HCT116 (cell line): ENCODE measurements around the gene UCP2. TPM values are rescaled to one million over a fixed set of nuclear protein-coding genes. Genes with fewer than 3 reads are reported as not detected.

Source experiments
- ATAC-seq: fragments of 200-7000 bp; cut with Tn5 transposase; 2 replicates; pipeline ENCODE4 v1.9.1; 2020; ENCODE audit warnings: mild to moderate bottlenecking, moderate library complexity
- BruUV-seq: library from RNA; stranded (reverse); fragments of 400-500 nt; replicated peaks from 2 replicates; lab custom pipeline; 2021; lab: Mats Ljungman, UMichigan
- CTCF ChIA-PET: fragments of 300-600 bp; sonication (Branson Sonifier 250); formaldehyde crosslinking; loops from one replicate; lab custom pipeline; 2021; ENCODE audit warnings: antibody characterized with exemption; lab: Charles Lee
- POLR2A ChIA-PET: fragments of 300-600, 350-600 bp; sonication (Branson Sonifier 250); formaldehyde crosslinking; loops from one replicate; lab custom pipeline; 2021; ENCODE audit warnings: antibody characterized with exemption; lab: Charles Lee
- RAD21 ChIA-PET, 2 experiments: fragments of 300-600 bp; sonication (Branson Sonifier 250); formaldehyde crosslinking; loops; one replicate each; lab custom pipeline; 2023; ENCODE audit warnings: low total read pairs in 2 of 2; ENCODE audit not compliant: uncharacterized antibody in 2 of 2, unreplicated experiment in 2 of 2, low non-redundant PET in 1 of 2; lab: Charles Lee
- DNase-seq: peaks from one replicate; pipeline ENCODE4 v3.0.0-alpha.2; 2010; ENCODE audit warnings: low read depth, low spot score
- H2AFZ ChIP-seq: fragments of 200-600 bp; shearing (Covaris generic), sonication (generic); 2 replicates; pipeline ENCODE4 v1.6.1; 2017; ENCODE audit warnings: low read depth, mixed run types, mixed read lengths, antibody characterized with exemption, low read length; ENCODE audit not compliant: poor library complexity, severe bottlenecking
- H3K27ac ChIP-seq: 2 replicates; pipeline ENCODE4 v1.5.1; 2012; ENCODE audit warnings: low read depth, low read length
- H3K27me3 ChIP-seq: fragments of 200-600 bp; sonication (generic); 2 replicates; pipeline ENCODE4 v1.6.1; 2016; ENCODE audit warnings: mixed run types, low read length, mixed read lengths; ENCODE audit not compliant: insufficient read depth
- H3K36me3 ChIP-seq, 2 experiments: fragments of 200-500 bp in 1 of 2; fragments of 200-600 bp in 1 of 2; sonication (Bioruptor generic) in 1 of 2; sonication (generic) in 1 of 2; 2 replicates each; pipeline versions ENCODE4 v1.5.1 to v1.6.1; 2014 to 2016; ENCODE audit warnings: low read length in 2 of 2, inconsistent platforms in 1 of 2, mixed read lengths in 1 of 2, mixed run types in 1 of 2; ENCODE audit not compliant: insufficient read depth in 2 of 2, control insufficient read depth in 1 of 2
- H3K4me1 ChIP-seq, 2 experiments: fragments of 200-600 bp in 1 of 2; sonication (generic) in 1 of 2; 2 replicates each; pipeline versions ENCODE4 v1.5.1 to v1.6.1; 2012 to 2017; ENCODE audit warnings: low read length in 2 of 2, inconsistent platforms in 1 of 2, mild to moderate bottlenecking in 1 of 2, mixed read lengths in 1 of 2, mixed run types in 1 of 2, moderate library complexity in 1 of 2; ENCODE audit not compliant: insufficient read depth in 2 of 2, control insufficient read depth in 1 of 2
- H3K4me2 ChIP-seq: fragments of 200-600 bp; sonication (generic); 2 replicates; pipeline ENCODE4 v1.6.1; 2017; ENCODE audit warnings: mixed run types, low read length, mixed read lengths
- H3K4me3 ChIP-seq, 2 experiments: fragments of 200-600 bp in 1 of 2; sonication (generic) in 1 of 2; replicated peaks in 1 of 2; 2 replicates each; pipeline ENCODE4 v1.5.1; 2011 to 2016; ENCODE audit warnings: low read length in 2 of 2, control low read depth in 1 of 2, low read depth in 1 of 2, mild to moderate bottlenecking in 1 of 2, mixed read lengths in 1 of 2, mixed run types in 1 of 2
- H3K79me2 ChIP-seq: fragments of 200-600 bp; sonication (generic); 2 replicates; pipeline ENCODE4 v1.6.1; 2017; ENCODE audit warnings: mild to moderate bottlenecking, mixed run types, low read length, moderate library complexity, mixed read lengths; ENCODE audit not compliant: insufficient read depth
- H3K9ac ChIP-seq: fragments of 200-600 bp; sonication (generic); 2 replicates; pipeline ENCODE4 v1.6.1; 2016; ENCODE audit warnings: low read length, mixed read lengths
- H3K9me2 ChIP-seq: fragments of 200-600 bp; sonication (generic), shearing (Covaris generic); 2 replicates; pipeline ENCODE4 v1.6.1; 2017; ENCODE audit warnings: mixed run types, mild to moderate bottlenecking, moderate library complexity; ENCODE audit not compliant: insufficient read depth
- H3K9me3 ChIP-seq, 2 experiments: fragments of 200-500 bp in 1 of 2; fragments of 200-600 bp in 1 of 2; sonication (Bioruptor generic) in 1 of 2; sonication (generic) in 1 of 2; 2 replicates each; pipeline ENCODE4 v1.6.1; 2014 to 2017; ENCODE audit warnings: low read length in 2 of 2, mixed read lengths in 2 of 2, inconsistent platforms in 1 of 2, low read depth in 1 of 2, mild to moderate bottlenecking in 1 of 2, mixed run types in 1 of 2, moderate library complexity in 1 of 2; ENCODE audit not compliant: control insufficient read depth in 1 of 2, insufficient read depth in 1 of 2
- H4K20me1 ChIP-seq: fragments of 200-600 bp; sonication (generic), shearing (Covaris generic); 2 replicates; pipeline ENCODE4 v1.6.1; 2017; ENCODE audit warnings: mixed run types, mild to moderate bottlenecking, moderate library complexity; ENCODE audit not compliant: insufficient read depth
- CEBPB ChIP-seq: IDR thresholded peaks from 2 replicates; pipeline ENCODE4 v1.6.1; 2012; ENCODE audit warnings: low read depth
- EGR1 ChIP-seq: IDR thresholded peaks from 2 replicates; pipeline ENCODE4 v1.6.1; 2012; ENCODE audit warnings: low read depth
- EZH2phosphoT487 ChIP-seq: fragments of 200-600 bp; IDR thresholded peaks from 2 replicates; pipeline ENCODE4 v1.6.1; 2018; ENCODE audit warnings: antibody characterized with exemption, borderline replicate concordance
- RAD21 ChIP-seq: IDR thresholded peaks from 2 replicates; pipeline ENCODE4 v1.6.1; 2012; ENCODE audit warnings: low read depth, mild to moderate bottlenecking
- TCF7L2 ChIP-seq: IDR thresholded peaks from 2 replicates; pipeline ENCODE4 v1.7.0; 2011; ENCODE audit warnings: borderline replicate concordance, inconsistent platforms; ENCODE audit not compliant: insufficient read depth, insufficient read length; ENCODE audit errors: extremely low read depth
- ZNF274 ChIP-seq: fragments of 200-500 bp; sonication (Bioruptor generic); IDR thresholded peaks from 2 replicates; pipeline ENCODE4 v1.6.1; 2014; ENCODE audit warnings: mild to moderate bottlenecking, low read depth, low read length, inconsistent platforms
- intact Hi-C: fragments of 100-400 bp; cut with micrococcal nuclease; formaldehyde crosslinking; loops from 2 replicates; pipeline ENCODE4 v1.10.0; 2022
- total RNA-seq: library from RNA; stranded (reverse); gene quantifications from one replicate; pipeline ENCODE4 v1.2.1, GENCODE V29; 2021; ENCODE audit not compliant: unreplicated experiment
- TF ChIP-seq, protein P1 (sequence below): IDR thresholded peaks from 2 replicates; pipeline ENCODE4 v1.6.1; 2012
- TF ChIP-seq, protein P2 (sequence below), 3 experiments: fragments of 200-600 bp in 1 of 3; sonication (generic) in 1 of 3; IDR thresholded peaks in 2 of 3; conservative IDR thresholded peaks in 1 of 3; 2 replicates each; pipeline ENCODE4 v1.5.1; 2012 to 2017; ENCODE audit warnings: low read depth in 2 of 3, low read length in 2 of 3, antibody characterized with exemption in 1 of 3, borderline replicate concordance in 1 of 3, control low read depth in 1 of 3, mild to moderate bottlenecking in 1 of 3, mixed read lengths in 1 of 3, mixed run types in 1 of 3, moderate library complexity in 1 of 3; ENCODE audit not compliant: insufficient read depth in 1 of 3
- TF ChIP-seq, protein P3 (sequence below): IDR thresholded peaks from 2 replicates; pipeline ENCODE4 v1.6.1; 2011; ENCODE audit warnings: mild to moderate bottlenecking, low read length, moderate library complexity; ENCODE audit not compliant: insufficient replicate concordance; ENCODE audit errors: extremely low read depth
- TF ChIP-seq, protein P4 (sequence below): IDR thresholded peaks from 2 replicates; pipeline ENCODE4 v1.6.1; 2012; ENCODE audit warnings: low read depth

UCP2 gene
- total RNA-seq, 1 experiment from 2014 or later: 20.4 TPM

DNA sequence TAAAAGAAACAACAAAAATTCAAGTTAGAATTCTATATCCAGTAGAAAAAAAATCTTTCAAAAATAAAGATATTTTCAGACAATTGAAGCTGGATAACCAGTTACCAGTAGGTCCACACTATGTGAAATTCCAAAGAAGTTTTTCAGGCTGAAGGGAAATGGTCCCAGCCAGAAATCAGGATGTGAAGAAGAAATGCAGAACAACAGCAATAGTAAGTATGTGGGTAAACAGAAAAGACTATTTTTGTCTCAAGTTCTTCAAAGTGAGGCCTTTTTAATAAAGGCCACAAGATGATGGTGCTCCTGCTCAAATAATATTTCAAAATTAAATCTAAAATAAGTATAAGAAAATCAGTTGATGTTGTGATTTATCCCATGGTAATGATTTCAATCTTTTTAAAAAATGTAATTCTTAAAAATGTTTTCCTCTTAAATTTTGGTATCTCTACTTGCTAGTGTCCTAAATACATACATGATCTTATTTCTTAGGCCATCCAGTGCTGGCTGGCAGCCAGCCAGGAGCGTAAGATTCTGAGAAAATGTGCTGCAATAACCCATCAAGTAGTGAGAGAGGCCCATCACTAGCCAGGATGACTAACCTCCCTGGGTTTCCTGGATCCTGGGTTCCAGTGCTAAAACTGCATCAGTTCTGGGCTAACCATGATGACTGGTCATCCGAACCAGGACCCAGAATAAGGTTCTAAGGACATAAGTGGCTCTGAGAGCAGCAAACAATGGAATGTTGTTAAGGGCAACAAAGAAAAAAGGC lies 41.8 kb upstream of the UCP2 start:
- no TSS peak for BruUV-seq
- Histone ChIP-seq H3K4me3 (no peak overlapping the region), H3K9me2 (no peaks in the 10 kb centered on the region), H3K27me3 (no peaks in the 10 kb centered on the region), H3K4me1 (peaks cover 9 to 25% of the 10 kb centered on the region in 2 experiments), H3K27ac (no peak overlapping the region), H3K4me2 (no peak overlapping the region), H3K9me3 (no peaks in the 10 kb centered on the region), H2AFZ (no peak overlapping the region), H3K9ac (no peak overlapping the region), H4K20me1 (no peaks in the 10 kb centered on the region), H3K79me2 (no peaks in the 10 kb centered on the region), H3K36me3 (no peaks in the 10 kb centered on the region)
- intact Hi-C loops: no loop called here
- TF ChIP-seq, protein P1, sequence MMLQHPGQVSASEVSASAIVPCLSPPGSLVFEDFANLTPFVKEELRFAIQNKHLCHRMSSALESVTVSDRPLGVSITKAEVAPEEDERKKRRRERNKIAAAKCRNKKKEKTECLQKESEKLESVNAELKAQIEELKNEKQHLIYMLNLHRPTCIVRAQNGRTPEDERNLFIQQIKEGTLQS: no peak
- TF ChIP-seq, protein P2, sequence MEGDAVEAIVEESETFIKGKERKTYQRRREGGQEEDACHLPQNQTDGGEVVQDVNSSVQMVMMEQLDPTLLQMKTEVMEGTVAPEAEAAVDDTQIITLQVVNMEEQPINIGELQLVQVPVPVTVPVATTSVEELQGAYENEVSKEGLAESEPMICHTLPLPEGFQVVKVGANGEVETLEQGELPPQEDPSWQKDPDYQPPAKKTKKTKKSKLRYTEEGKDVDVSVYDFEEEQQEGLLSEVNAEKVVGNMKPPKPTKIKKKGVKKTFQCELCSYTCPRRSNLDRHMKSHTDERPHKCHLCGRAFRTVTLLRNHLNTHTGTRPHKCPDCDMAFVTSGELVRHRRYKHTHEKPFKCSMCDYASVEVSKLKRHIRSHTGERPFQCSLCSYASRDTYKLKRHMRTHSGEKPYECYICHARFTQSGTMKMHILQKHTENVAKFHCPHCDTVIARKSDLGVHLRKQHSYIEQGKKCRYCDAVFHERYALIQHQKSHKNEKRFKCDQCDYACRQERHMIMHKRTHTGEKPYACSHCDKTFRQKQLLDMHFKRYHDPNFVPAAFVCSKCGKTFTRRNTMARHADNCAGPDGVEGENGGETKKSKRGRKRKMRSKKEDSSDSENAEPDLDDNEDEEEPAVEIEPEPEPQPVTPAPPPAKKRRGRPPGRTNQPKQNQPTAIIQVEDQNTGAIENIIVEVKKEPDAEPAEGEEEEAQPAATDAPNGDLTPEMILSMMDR (IDR thresholded peaks at IDR 0.05 in 2 of 3, conservative IDR thresholded peaks at IDR 0.05 in 1 of 3; ENCODE audit: borderline replicate concordance in 1 of 3, insufficient read depth in 1 of 3, low read depth in 2 of 3, low read length in 2 of 3): no peak
- TF ChIP-seq, protein P3, sequence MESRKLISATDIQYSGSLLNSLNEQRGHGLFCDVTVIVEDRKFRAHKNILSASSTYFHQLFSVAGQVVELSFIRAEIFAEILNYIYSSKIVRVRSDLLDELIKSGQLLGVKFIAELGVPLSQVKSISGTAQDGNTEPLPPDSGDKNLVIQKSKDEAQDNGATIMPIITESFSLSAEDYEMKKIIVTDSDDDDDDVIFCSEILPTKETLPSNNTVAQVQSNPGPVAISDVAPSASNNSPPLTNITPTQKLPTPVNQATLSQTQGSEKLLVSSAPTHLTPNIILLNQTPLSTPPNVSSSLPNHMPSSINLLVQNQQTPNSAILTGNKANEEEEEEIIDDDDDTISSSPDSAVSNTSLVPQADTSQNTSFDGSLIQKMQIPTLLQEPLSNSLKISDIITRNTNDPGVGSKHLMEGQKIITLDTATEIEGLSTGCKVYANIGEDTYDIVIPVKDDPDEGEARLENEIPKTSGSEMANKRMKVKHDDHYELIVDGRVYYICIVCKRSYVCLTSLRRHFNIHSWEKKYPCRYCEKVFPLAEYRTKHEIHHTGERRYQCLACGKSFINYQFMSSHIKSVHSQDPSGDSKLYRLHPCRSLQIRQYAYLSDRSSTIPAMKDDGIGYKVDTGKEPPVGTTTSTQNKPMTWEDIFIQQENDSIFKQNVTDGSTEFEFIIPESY: no peak
- no peak for TF ChIP-seq EZH2phosphoT487
- no peak for TF ChIP-seq CEBPB
- no peak for TF ChIP-seq EGR1
- no peak for TF ChIP-seq ZNF274
- no peak for TF ChIP-seq TCF7L2
- TF ChIP-seq RAD21: no peak
- TF ChIP-seq, protein P4, sequence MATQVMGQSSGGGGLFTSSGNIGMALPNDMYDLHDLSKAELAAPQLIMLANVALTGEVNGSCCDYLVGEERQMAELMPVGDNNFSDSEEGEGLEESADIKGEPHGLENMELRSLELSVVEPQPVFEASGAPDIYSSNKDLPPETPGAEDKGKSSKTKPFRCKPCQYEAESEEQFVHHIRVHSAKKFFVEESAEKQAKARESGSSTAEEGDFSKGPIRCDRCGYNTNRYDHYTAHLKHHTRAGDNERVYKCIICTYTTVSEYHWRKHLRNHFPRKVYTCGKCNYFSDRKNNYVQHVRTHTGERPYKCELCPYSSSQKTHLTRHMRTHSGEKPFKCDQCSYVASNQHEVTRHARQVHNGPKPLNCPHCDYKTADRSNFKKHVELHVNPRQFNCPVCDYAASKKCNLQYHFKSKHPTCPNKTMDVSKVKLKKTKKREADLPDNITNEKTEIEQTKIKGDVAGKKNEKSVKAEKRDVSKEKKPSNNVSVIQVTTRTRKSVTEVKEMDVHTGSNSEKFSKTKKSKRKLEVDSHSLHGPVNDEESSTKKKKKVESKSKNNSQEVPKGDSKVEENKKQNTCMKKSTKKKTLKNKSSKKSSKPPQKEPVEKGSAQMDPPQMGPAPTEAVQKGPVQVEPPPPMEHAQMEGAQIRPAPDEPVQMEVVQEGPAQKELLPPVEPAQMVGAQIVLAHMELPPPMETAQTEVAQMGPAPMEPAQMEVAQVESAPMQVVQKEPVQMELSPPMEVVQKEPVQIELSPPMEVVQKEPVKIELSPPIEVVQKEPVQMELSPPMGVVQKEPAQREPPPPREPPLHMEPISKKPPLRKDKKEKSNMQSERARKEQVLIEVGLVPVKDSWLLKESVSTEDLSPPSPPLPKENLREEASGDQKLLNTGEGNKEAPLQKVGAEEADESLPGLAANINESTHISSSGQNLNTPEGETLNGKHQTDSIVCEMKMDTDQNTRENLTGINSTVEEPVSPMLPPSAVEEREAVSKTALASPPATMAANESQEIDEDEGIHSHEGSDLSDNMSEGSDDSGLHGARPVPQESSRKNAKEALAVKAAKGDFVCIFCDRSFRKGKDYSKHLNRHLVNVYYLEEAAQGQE: no peak
- ATAC-seq: no peak
- POLR2A ChIA-PET: no interaction called here
- RAD21 ChIA-PET: no interaction called here
- no peak for DNase-seq
- CTCF ChIA-PET: no interaction called here
